Nephron progenitor cell (in vitro differentiated cells): ENCODE results near the gene TMC1.
A peak's percentile ranks its signal among the peaks of the same experiment; 100 is the strongest.

Source experiments
- DNase-seq: peaks from one replicate; pipeline ENCODE4 v3.0.0; 2021
- H3K27ac Mint-ChIP-seq: 2 replicates; pipeline ENCODE4 v1.8.0; 2021; ENCODE audit warnings: mild to moderate bottlenecking, moderate library complexity, mixed read lengths
- H3K27me3 Mint-ChIP-seq: 2 replicates; pipeline ENCODE4 v1.8.0; 2021; ENCODE audit warnings: mild to moderate bottlenecking, low read depth, mixed read lengths; ENCODE audit not compliant: poor library complexity
- H3K36me3 Mint-ChIP-seq: 2 replicates; pipeline ENCODE4 v1.8.0; 2021; ENCODE audit warnings: low read depth, mixed read lengths
- H3K4me1 Mint-ChIP-seq: 2 replicates; pipeline ENCODE4 v1.8.0; 2021; ENCODE audit warnings: mixed read lengths
- H3K4me3 Mint-ChIP-seq: 2 replicates; pipeline ENCODE4 v1.8.0; 2021; ENCODE audit warnings: mild to moderate bottlenecking, moderate library complexity, mixed read lengths
- H3K9me3 Mint-ChIP-seq: 2 replicates; pipeline ENCODE4 v1.8.0; 2021; ENCODE audit warnings: mild to moderate bottlenecking, moderate library complexity, mixed read lengths
- CTCF ChIP-seq: fragments of 200-600 bp; sonication (generic); IDR thresholded peaks from 2 replicates; pipeline ENCODE4 v1.5.0; 2021; ENCODE audit warnings: antibody characterized with exemption

The TMC1 gene

DNA sequence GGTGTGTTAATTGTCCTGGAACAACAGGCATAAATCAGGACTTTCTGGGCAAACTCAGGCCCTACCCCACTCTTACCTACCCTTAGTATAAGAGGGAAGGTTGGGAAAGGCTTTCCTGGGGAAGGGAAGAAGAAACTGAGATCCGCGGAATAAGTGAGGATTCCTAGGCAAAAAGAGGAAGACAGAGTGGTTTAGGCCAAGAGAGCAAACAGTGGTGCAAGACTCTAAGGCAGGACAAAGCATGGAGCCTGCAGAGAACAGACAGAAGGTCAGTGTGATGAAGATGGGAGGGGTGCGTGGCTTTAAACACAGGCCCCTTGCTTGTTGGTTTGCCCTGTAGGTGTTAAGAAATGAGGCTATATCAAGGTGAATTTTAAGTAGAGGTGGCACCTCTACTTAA is 69.4 kb downstream of the TMC1 start:
- H3K36me3 Mint-ChIP-seq, result no peaks in the 10 kb centered on the region
- H3K27me3 Mint-ChIP-seq, result peaks cover 5% of the 10 kb centered on the region
- DNase-seq, result no peak
- no peak overlapping the region for H3K4me3 Mint-ChIP-seq
- peaks cover 54% of the 10 kb centered on the region for H3K4me1 Mint-ChIP-seq
- TF ChIP-seq CTCF, result no peak
- H3K27ac Mint-ChIP-seq, result no peak overlapping the region
- no peaks in the 10 kb centered on the region for H3K9me3 Mint-ChIP-seq

GRCh38 chr9:72592502-72593403 is 71.3 kb downstream of the TMC1 start:
- peak; percentile 15 for DNase-seq
- Mint-ChIP-seq H3K36me3 (no peaks in the 10 kb centered on the region), H3K4me1 (peaks cover 59% of the 10 kb centered on the region), H3K27me3 (peaks cover 5% of the 10 kb centered on the region), H3K4me3 (no peak overlapping the region), H3K9me3 (no peaks in the 10 kb centered on the region), H3K27ac (peak overlapping the region; percentile 49)
- TF ChIP-seq CTCF, result peak; percentile 83

DNA sequence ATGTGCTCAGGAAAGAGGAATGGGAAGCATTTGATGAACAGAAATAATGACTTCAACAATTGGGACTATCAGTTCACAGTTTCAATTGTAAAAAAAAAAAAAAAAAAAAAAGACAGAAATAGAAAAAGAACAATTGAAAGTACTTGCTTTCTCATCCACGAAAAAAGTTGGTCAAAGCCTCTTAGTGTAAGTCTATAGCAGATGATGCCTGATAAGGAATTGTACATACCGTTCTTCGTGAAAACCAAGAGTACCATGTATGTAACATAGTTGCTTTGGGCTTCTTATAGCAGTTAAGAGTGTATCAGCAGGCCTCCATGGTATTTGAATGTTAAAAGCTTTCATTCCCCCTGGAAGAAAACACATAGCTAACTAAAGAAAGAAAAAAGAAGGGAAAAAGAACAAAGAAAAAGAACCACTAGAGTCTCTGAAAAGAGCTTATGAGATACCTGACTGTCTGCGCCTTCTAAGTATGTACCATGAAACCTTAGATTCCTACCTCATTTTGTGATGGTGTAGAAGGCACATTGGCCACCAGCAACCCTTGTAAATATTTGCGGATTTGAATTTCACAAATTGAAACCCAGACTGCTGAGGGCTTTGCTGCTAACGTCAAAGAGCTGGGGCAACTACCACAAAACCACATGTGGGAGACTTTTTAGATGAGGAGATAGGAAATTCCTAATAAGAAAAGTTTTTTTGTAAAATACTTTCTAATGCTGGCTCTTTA is 75.2 kb downstream of the TMC1 start:
- Mint-ChIP-seq H3K9me3 (no peaks in the 10 kb centered on the region), H3K27ac (peak overlapping the region; percentile 11), H3K4me3 (no peak overlapping the region), H3K27me3 (peaks cover 10% of the 10 kb centered on the region), H3K36me3 (no peaks in the 10 kb centered on the region), H3K4me1 (peaks cover 54% of the 10 kb centered on the region)
- TF ChIP-seq CTCF, result no peak
- no peak for DNase-seq

DNA sequence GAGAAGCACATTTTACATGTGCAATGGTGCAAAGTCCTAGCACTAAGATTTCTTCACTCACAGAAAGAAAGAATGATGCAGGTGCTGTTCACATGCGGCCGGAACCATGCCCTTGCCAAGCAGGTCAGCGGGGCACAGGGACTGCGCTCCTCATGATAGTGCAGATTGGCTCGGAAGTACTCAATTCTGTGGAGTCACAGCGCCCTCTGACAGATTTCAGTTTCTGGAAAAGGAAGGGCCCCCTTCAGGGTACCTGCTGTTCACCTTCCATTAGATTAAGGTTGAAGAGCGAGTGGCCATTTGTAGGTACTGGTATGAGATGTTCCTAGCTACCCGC is 75.7 kb downstream of the TMC1 start:
- no peak for DNase-seq

GRCh38 chr9:72597601-72598000 is 76.2 kb downstream of the TMC1 start:
- Mint-ChIP-seq H3K4me3 (no peak overlapping the region), H3K27me3 (peaks cover 7% of the 10 kb centered on the region), H3K27ac (no peak overlapping the region), H3K9me3 (no peaks in the 10 kb centered on the region), H3K36me3 (no peaks in the 10 kb centered on the region), H3K4me1 (peaks cover 48% of the 10 kb centered on the region)
- no peak for TF ChIP-seq CTCF
- DNase-seq, result no peak

More for the DNA sequence above, 75.7 kb downstream of the TMC1 start:
- no peak overlapping the region for H3K4me3 Mint-ChIP-seq
- no peak overlapping the region for H3K27ac Mint-ChIP-seq
- H3K36me3 Mint-ChIP-seq, result no peaks in the 10 kb centered on the region
- no peak for TF ChIP-seq CTCF
- H3K27me3 Mint-ChIP-seq, result peaks cover 7% of the 10 kb centered on the region
- H3K4me1 Mint-ChIP-seq, result peaks cover 51% of the 10 kb centered on the region
- no peaks in the 10 kb centered on the region for H3K9me3 Mint-ChIP-seq
